IPS-NIHi7 (cell line): ENCODE data around the gene SFMBT2.

Experiments
- DNase-seq: peaks from one replicate; pipeline ENCODE4 v3.0.0; 2012; ENCODE audit warnings: mixed read lengths; ENCODE audit errors: extremely low spot score

The SFMBT2 gene

DNA sequence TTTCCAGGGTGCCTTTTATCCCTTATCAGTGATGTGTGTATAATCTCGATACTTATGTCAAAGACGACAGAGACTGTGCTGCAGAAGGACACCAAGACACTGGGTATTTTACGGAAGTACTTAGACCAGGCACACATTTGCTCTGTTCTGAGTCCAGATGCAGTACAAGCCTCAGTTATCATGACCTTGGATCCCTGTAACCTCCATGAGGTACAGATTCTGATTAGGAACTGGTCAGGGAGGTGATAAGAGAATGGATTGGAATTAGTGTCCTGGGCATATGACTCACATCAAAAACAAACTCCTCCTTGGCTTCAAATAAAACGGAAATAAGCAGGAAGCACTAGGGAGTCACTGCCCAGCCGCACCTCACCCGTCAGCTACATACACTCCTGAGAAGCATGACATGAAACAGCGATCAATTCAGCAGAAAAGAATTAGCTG lies 146.5 kb downstream of the SFMBT2 start:
- DNase-seq = no peak

GRCh38 chr10:7263616-7264015 lies 147.2 kb downstream of the SFMBT2 start:
- no peak for DNase-seq

DNA sequence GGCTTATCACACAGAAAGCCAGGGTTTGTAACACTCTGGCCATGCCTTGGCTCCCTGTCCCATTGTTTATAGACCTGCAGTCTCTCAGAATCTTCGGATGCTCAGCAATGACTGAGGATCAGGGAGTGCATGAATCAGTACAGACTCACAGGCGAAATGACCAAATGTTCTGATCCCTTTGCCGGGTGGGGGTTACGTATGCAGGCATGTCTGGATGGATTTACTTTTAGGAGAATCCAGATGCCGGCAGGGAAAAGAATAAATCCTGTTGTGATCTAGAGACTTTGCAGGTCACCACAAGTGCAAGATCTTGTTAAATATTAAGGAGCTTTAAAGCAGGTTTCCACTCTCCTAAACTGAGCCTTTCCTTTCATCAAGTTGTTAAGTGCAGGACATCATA lies 149.5 kb downstream of the SFMBT2 start:
- DNase-seq = no peak

- no peak for DNase-seq
Observed at GRCh38 chr10:7260912-7261311, 149.9 kb downstream of the SFMBT2 start.

GRCh38 chr10:7260412-7260900 lies 150.4 kb downstream of the SFMBT2 start:
- DNase-seq = peak; percentile 79

GRCh38 chr10:7258948-7259523 lies 151.8 kb downstream of the SFMBT2 start:
- DNase-seq = no peak

- DNase-seq = no peak
Observed at GRCh38 chr10:7255517-7255916, 155.3 kb downstream of the SFMBT2 start.

DNA sequence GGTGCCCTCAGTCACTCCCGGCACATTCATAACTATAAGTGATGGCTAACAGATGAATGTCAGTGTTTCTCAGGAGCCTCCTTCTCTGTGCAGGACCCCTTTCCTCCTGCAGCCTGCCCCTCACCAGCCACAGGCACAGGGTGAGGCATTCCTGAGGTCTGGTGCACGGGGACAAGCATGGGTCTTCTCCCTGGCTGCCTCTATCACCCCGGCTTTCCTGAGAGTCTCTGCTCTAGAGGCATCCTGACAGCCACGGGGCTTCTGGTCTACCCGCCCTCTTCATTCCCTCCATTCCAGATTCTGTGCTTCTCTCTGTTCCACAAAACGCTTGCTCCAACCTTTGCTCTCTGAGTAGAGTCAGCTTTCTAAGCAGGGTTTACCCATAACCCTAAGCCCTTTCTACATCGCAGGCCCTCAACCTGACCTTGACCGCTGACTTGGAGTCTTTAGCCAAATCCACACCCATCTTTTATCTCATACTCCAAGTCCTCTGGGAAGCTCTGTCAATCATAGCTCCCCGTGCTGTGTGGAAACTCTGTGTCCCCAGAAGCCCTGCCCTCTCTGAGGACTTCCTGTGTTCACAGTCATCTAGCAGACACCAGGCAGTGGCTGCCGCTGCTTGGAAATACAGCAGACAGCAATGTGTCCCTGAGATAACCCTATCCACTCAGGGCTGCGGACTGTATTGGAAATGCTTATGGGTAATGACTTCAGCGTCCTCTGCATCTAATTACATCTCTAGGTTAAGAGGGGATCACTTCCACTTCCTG lies 159.0 kb downstream of the SFMBT2 start:
- no peak for DNase-seq

DNA sequence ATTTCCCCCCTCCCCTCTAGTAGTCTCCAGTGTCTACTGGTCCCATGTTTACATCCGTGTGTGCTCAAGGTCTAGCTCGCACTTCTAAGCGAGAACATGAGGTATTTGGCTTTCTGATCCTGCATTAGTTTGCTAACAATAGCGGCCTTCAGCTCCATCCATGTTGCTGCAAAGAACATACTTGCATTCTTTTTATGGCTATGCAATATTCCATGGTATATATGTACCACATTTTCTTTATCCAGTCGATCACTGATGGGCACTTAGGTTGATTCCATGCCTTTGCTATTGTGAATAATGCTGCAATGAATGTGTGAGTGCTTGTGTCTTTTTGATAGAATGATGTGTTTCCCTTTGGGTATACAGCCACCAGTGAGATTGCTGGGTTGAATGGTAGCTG lies 160.6 kb downstream of the SFMBT2 start:
- DNase-seq = no peak

- DNase-seq = no peak
Observed at GRCh38 chr10:7248585-7249164, 162.2 kb downstream of the SFMBT2 start.

DNA sequence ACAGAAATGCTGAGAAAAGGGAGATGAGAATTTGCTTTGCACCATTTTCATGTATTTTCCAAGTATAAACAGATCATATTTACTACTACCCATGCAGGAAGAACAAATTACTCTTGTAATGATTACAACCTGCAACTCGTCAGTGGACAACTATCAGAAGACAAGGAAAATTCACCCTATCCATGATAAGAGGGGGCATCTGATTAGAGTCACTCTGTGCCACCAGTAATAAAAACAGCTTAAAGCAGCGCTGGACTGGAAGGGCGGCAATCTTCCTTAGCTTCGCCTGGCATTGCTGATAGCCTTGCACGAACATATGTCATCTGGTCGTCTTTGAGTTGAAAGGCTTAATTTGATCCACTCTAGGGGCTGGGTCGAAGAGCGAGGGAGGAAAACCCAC lies 162.7 kb downstream of the SFMBT2 start:
- DNase-seq = no peak

DNA sequence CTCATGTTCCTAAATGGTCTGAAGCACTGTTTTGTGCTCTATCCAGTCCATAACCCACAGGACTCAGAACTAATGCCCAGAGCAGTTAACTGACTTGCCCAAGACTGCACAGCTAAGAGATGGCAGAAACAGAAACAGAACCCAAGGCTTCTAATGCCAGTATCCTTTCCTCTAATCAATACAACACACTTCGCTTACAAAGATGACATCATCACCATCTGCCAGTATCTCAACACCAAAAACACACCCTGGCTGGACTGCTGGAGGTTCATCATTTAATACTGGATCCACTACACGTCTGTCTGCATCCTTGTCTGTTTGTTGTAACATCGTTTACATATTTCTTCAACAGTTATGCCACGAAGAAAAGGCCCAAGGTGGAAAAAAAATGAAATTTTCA lies 165.3 kb downstream of the SFMBT2 start:
- no peak for DNase-seq

- DNase-seq = no peak
Observed at GRCh38 chr10:7243873-7244272, 167.0 kb downstream of the SFMBT2 start.

DNA sequence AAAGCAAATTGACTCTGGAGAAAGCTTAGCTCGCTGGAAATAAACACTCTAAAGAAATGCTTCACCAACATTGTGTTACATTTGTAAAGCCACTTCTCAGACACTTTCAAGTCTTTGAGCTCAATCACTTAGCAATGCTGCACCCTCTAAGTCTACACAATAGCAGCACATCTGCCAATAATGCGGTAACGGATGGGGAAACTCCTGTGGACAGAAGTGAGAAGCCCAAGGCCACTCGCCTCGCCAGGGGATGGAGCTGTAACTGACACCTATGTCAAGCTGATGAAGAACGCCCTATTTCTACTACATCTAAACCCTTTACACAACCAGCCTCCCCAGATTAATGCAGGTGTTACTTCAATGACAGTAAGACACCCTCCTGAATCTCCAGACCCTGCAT lies 167.7 kb downstream of the SFMBT2 start:
- DNase-seq = no peak

DNA sequence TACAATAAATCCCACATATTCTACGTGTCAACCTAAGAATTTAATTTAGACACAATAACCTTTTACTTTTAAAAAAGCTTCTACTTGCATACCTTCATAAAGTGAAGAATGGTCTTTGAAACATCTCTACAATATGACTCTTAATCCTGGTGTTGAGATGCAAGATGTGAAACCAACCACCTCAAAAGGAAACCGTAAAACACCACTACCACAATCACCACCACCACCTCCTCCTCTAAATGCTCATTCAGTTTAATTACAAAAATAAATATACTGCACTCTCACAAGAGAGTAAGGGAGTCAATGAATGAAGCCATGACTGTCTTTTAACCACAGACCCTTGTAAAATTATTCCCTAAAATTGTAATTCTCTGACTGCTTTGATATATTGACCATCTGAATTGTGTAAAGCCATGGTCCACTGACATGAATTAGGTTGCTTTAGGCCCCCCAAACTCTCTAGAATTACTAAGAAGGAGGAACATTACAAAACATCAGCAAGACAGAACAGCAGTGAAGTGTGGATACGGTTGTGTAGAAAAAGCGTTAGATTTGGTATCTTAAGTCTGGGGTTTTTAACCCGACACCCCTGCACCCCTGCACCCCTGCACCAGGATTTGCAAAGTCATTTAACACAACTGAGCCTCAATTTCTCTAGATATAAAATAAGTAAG lies 171.4 kb downstream of the SFMBT2 start:
- DNase-seq = no peak

GRCh38 chr10:7235376-7235775 lies 175.5 kb downstream of the SFMBT2 start:
- DNase-seq = no peak

- DNase-seq = no peak
Observed at GRCh38 chr10:7234109-7234508, 176.7 kb downstream of the SFMBT2 start.

DNA sequence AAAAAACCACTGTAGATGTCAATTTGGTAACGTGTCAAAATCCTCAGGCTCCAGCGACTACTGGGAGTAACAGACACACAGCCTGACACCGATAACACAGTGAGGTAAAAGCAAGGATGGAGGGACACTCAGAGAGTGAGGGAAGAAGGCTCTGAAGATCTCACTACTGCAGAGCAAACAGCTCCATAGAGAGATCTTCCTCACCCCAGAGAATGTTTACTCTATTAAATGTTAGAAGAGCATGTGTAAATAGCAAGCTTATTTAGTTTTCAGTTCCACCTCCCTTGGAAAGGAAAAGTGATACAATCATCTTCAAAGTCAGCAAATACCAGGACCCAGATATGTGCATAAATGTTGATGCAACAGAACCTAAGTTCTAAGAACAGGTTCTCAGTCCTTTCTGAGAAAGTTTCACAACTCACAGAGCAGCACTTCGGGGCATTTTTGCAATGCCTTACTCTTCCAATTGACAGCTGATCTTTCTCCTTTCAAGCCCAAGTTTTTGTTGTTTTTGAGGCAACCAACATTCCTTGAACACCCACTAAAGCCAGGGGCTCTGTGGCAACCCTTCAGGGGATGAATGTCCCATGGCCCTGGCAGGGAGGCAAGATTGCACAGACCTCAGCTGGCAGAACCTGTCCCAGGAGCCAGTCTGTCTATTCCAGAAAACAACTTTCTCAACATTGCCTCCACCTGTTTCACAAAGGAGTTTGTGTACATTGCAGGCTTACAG lies 177.4 kb downstream of the SFMBT2 start:
- no peak for DNase-seq

GRCh38 chr10:7231509-7232414 lies 179.1 kb downstream of the SFMBT2 start:
- no peak for DNase-seq

DNA sequence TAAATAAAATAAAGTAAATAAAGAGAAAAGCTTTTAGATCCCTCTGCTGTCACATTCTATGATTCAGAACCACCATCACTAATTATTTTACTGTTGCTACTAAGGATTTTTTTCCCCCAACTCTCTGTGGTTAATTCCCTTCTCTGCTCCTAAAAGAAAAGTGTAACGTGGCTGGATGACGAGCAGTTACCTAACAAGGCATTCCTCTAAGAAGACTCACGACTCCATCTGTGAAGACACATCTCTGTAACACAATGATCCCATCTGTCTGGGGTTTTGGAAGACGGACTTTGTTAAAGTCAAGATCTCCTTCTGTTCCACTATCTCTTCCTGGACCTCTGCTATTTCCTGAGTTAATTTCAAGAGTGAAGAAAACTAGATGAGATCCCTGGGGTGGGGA lies 179.9 kb downstream of the SFMBT2 start:
- DNase-seq = no peak

GRCh38 chr10:7230036-7230435 lies 180.8 kb downstream of the SFMBT2 start:
- DNase-seq = no peak
